Thoracic aorta (tissue), 2 donors: ENCODE data around the gene OR4D6. TPM values are rescaled to one million over a fixed set of nuclear protein-coding genes. Genes with fewer than 3 reads are reported as not detected.

ENCODE experiments used
- ATAC-seq: fragments of 150-250 bp; one replicate; pipeline ENCODE4 v1.8.0; 2017; ENCODE audit warnings: low read depth; ENCODE audit not compliant: insufficient number of reproducible peaks, low FRiP score
- DNase-seq: peaks from one replicate; pipeline ENCODE4 v3.0.0-alpha.2; 2020; ENCODE audit warnings: low spot score
- H3K27ac ChIP-seq, 2 donors: fragments of 200-600 bp; sonication (generic); 1 replicate in 1 of 2; 2 replicates in 1 of 2; pipeline ENCODE4 v1.5.1; 2016; ENCODE audit warnings: mild to moderate bottlenecking in 2 of 2, moderate library complexity in 2 of 2
- H3K27me3 ChIP-seq: fragments of 200-600 bp; sonication (generic); replicated peaks from 2 replicates; pipeline ENCODE4 v1.6.0; 2016; ENCODE audit warnings: mild to moderate bottlenecking; ENCODE audit not compliant: insufficient read depth
- H3K36me3 ChIP-seq: fragments of 200-600 bp; sonication (generic); one replicate; pipeline ENCODE4 v1.5.1; 2016
- H3K4me1 ChIP-seq, 2 donors: fragments of 200-600 bp; sonication (generic); 1 replicate in 1 of 2; 2 replicates in 1 of 2; pipeline versions ENCODE4 v1.5.1 to v1.6.0; 2016; ENCODE audit warnings: low read depth in 2 of 2, mild to moderate bottlenecking in 1 of 2; ENCODE audit not compliant: control insufficient read depth in 1 of 2
- H3K4me3 ChIP-seq: fragments of 200-600 bp; sonication (generic); 2 replicates; pipeline ENCODE4 v1.5.1; 2016; ENCODE audit warnings: mild to moderate bottlenecking
- H3K9me3 ChIP-seq: fragments of 200-600 bp; sonication (generic); 2 replicates; pipeline ENCODE4 v1.5.1; 2016
- total RNA-seq, 2 donors: library from RNA; depleted of rRNA; stranded (reverse); fragments of >200 nt; gene quantifications; one replicate each; pipeline versions ENCODE4 v1.1.0 to v1.2.3, GENCODE V29; 2016
- TF ChIP-seq, protein P1 (sequence below): fragments of 200-600 bp; sonication (generic); IDR thresholded peaks from one replicate; pipeline ENCODE4 v1.5.1; 2019; ENCODE audit warnings: antibody characterized with exemption

Gene OR4D6
- total RNA-seq = not detected

- Histone ChIP-seq H3K9me3 (no peaks in the 10 kb centered on the region), H3K27ac (no peak within 1 kb of the TSS), H3K4me1 (no peaks in the 10 kb centered on the region), H3K27me3 (no peaks in the 10 kb centered on the region), H3K36me3 (no peaks in the 10 kb centered on the region), H3K4me3 (no peak within 1 kb of the TSS)
- ATAC-seq (no peak), DNase-seq (no peak)
- TF ChIP-seq, protein P1, sequence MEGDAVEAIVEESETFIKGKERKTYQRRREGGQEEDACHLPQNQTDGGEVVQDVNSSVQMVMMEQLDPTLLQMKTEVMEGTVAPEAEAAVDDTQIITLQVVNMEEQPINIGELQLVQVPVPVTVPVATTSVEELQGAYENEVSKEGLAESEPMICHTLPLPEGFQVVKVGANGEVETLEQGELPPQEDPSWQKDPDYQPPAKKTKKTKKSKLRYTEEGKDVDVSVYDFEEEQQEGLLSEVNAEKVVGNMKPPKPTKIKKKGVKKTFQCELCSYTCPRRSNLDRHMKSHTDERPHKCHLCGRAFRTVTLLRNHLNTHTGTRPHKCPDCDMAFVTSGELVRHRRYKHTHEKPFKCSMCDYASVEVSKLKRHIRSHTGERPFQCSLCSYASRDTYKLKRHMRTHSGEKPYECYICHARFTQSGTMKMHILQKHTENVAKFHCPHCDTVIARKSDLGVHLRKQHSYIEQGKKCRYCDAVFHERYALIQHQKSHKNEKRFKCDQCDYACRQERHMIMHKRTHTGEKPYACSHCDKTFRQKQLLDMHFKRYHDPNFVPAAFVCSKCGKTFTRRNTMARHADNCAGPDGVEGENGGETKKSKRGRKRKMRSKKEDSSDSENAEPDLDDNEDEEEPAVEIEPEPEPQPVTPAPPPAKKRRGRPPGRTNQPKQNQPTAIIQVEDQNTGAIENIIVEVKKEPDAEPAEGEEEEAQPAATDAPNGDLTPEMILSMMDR = no peak
These were observed at the start of gene OR4D6 for GRCh38 chr11:59456661-59457060. TSS of gene OR4D6 (plus strand) at chr11:59456961. CDS start at chr11:59456961, 0 bp downstream.

DNA sequence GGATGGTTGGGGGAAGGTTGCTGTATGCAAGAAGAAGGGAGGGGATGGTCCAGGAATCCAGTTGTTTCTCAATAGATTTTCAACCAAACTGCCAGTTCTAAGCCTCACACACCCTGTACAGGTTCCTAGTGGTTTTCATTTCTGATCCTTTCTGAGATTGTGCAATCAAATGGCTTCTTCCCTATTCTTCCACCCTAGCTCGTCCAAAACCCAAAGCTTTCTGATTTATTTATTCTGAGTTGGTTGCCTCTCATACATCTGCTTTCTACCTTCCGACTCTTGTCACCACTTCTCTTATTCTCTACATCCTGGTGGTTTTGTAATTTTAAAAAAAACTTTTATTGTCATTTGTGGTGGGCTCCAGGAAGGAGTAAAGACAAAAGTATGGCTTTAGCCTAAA, 43.1 kb upstream of the OR4D6 start:
- Histone ChIP-seq H3K9me3 (no peaks in the 10 kb centered on the region), H3K27me3 (no peaks in the 10 kb centered on the region), H3K27ac (no peak overlapping the region), H3K36me3 (no peaks in the 10 kb centered on the region), H3K4me1 (no peaks in the 10 kb centered on the region), H3K4me3 (no peak overlapping the region)
- no peak for ATAC-seq
- DNase-seq = no peak
- TF ChIP-seq, protein P1 = no peak

- TF ChIP-seq, protein P1 = no peak
- Histone ChIP-seq H3K4me1 (no peaks in the 10 kb centered on the region), H3K4me3 (no peak overlapping the region), H3K27me3 (no peaks in the 10 kb centered on the region), H3K27ac (no peak overlapping the region), H3K9me3 (no peaks in the 10 kb centered on the region), H3K36me3 (no peaks in the 10 kb centered on the region)
- ATAC-seq (no peak), DNase-seq (no peak)
These were observed 41.6 kb upstream of the OR4D6 start for GRCh38 chr11:59415111-59415510.

DNA sequence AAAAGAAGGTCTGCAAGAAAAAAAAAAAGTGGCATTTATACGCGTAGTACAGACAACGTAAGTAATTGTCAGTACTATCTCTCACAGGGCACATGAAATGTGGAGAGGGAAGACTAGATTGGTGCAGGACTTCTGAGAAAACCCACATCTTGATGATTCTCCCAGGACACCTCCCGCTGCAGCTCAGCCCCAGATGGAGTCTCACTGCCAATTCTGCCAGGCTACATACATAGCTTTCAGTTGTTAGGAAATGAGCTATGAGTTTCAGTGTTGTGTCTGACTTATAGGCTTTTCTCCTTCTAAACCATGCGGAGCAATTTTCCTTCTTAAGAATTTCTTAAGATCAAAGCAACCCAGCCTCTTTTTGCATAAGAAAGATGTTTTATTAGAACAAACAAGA, 40.1 kb upstream of the OR4D6 start:
- TF ChIP-seq, protein P1 = no peak
- Histone ChIP-seq H3K27ac (no peak overlapping the region), H3K36me3 (no peaks in the 10 kb centered on the region), H3K9me3 (no peaks in the 10 kb centered on the region), H3K4me3 (no peak overlapping the region), H3K27me3 (no peaks in the 10 kb centered on the region), H3K4me1 (no peaks in the 10 kb centered on the region)
- DNase-seq = no peak
- ATAC-seq = no peak

GRCh38 chr11:59417023-59417422, 39.7 kb upstream of the OR4D6 start:
- Histone ChIP-seq H3K36me3 (no peaks in the 10 kb centered on the region), H3K4me3 (no peak overlapping the region), H3K27me3 (no peaks in the 10 kb centered on the region), H3K9me3 (no peaks in the 10 kb centered on the region), H3K27ac (no peak overlapping the region), H3K4me1 (no peaks in the 10 kb centered on the region)
- TF ChIP-seq, protein P1 = no peak
- DNase-seq (no peak), ATAC-seq (no peak)
